GM12801 (cell line): ENCODE measurements around the gene EFCAB6.

Experiments used
- CTCF ChIP-seq: IDR thresholded peaks from one replicate; pipeline ENCODE4 v1.5.1; 2011; ENCODE audit warnings: control low read depth; ENCODE audit not compliant: insufficient read length; ENCODE audit errors: extremely low read depth

The EFCAB6 gene

DNA sequence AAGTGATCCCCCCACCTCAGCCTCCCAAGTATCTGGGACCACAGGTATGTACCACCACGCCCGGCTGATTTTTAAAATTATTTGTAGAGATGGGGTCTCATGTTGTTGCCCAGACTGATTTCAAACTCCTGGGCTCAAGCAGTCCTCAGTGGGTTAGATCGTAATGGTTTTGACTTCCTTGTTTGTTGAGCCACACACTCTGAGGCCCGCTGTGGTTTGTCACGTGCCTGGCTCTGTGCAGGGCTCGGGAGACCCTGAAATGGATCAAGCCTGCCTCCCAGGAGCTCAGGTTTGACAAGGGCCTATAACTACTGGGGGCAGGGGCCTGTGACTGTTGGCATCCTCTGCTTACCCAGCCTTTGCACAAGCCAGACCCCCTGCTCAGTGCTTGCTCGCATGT lies 332.1 kb downstream of the EFCAB6 start:
- TF ChIP-seq CTCF, result no peak

DNA sequence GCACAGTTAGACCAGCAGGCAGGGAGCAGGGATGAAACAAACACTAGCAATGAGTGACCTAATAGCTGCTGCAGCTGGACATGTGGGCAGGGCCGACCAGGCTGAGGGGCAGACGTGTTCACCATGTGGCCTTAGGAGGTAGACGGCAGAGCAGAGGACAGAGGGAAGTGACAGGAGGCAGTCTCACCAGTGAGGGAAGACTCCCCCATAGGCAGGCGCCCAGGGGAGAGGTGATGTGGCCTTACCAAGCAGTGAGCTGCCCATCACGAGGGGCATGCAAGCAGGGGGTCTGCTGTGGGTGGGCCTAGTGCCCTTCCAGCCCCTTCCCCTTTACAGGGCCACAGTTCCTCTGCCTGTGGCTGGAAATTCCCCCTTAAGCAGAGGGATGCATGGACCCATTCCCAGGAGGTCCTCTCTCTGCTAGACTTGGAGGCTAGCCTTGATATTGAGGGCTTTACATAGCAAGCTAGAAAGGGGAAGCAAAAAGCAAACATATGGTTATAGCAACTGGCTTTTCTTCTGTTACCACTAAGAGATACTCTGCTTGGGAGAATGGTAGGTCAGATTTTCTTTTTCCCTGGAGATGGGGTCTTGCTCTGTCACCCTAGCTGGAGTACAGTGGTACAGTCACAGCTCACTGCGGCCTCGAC lies 332.7 kb downstream of the EFCAB6 start:
- no peak for TF ChIP-seq CTCF
